Fibroblast of lung (primary cell): Measurements from ENCODE around the gene SREBF1.

Experiments
- EZH2 ChIP-seq: IDR thresholded peaks from 2 replicates; pipeline ENCODE4 v1.5.1; 2012; ENCODE audit warnings: low read length, control low read depth, mild to moderate bottlenecking; ENCODE audit errors: missing control alignments
- TF ChIP-seq, protein P1 (sequence below), 2 donors: IDR thresholded peaks in 1 of 2; conservative IDR thresholded peaks in 1 of 2; 1 replicate in 1 of 2; 2 replicates in 1 of 2; pipeline ENCODE4 v1.5.1; 2011 to 2012; ENCODE audit warnings: low read length in 2 of 2, control low read depth in 1 of 2, inconsistent platforms in 1 of 2, low read depth in 1 of 2, mild to moderate bottlenecking in 1 of 2

DNA sequence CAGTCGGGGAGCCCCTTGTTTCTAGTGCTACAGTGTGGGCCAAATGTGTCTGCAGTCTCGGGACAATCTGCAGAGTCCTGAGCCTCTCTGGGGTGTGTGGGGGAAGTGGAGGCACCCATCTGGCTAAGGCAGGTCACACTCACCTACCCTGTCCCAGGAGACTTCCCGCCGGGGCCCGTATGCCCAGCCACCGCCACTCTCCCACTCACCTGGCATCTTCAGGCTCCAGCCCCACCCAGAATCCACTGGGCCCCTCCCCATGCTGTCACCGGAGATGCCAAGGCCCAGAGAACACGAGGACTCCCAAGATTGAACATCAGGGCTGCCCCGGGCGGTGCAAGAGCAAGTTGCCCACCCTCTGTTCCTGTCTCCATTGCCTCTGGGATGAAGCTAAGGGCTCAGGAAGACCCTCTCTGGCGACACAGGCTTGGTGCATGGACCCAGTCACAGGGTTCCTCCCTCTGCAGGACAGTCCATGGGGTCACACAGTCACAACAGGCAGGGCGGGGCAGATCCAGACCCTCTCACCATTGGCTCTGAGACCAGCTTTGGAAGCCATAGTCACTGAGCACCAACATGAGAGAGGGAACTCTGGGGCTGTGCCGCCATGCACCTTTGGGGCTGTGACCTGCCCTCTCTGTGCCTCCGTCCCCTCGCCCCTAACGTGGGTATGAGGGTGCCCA lies 38.1 kb downstream of the SREBF1 start:
- TF ChIP-seq, protein P1, sequence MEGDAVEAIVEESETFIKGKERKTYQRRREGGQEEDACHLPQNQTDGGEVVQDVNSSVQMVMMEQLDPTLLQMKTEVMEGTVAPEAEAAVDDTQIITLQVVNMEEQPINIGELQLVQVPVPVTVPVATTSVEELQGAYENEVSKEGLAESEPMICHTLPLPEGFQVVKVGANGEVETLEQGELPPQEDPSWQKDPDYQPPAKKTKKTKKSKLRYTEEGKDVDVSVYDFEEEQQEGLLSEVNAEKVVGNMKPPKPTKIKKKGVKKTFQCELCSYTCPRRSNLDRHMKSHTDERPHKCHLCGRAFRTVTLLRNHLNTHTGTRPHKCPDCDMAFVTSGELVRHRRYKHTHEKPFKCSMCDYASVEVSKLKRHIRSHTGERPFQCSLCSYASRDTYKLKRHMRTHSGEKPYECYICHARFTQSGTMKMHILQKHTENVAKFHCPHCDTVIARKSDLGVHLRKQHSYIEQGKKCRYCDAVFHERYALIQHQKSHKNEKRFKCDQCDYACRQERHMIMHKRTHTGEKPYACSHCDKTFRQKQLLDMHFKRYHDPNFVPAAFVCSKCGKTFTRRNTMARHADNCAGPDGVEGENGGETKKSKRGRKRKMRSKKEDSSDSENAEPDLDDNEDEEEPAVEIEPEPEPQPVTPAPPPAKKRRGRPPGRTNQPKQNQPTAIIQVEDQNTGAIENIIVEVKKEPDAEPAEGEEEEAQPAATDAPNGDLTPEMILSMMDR (conservative IDR thresholded peaks at IDR 0.05 in 1 of 2, IDR thresholded peaks at IDR 0.05 in 1 of 2; ENCODE audit: low read depth in 1 of 2, low read length in 2 of 2): no peak
- no peak for TF ChIP-seq EZH2
